Gastroesophageal sphincter (tissue), 4 donors: Measurements from ENCODE around the gene C1QL4. TPM values are rescaled to one million over a fixed set of nuclear protein-coding genes. Genes with fewer than 3 reads are reported as not detected.
A peak's percentile ranks its signal among the peaks of the same experiment; 100 is the strongest.

Source experiments
- ATAC-seq: fragments of 150-250 bp; one replicate; pipeline ENCODE4 v1.9.1; 2016; ENCODE audit warnings: mild to moderate bottlenecking, moderate library complexity
- H3K27ac ChIP-seq, 4 donors: fragments of 200-600 bp; sonication (generic) in 3 of 4; 1 replicate in 3 of 4; 2 replicates in 1 of 4; pipeline ENCODE4 v1.5.1; 2016 to 2019
- H3K27me3 ChIP-seq: fragments of 200-600 bp; sonication (generic); one replicate; pipeline ENCODE4 v1.5.1; 2019
- H3K36me3 ChIP-seq, 2 donors: fragments of 200-600 bp; sonication (generic); one replicate each; pipeline ENCODE4 v1.5.1; 2019; ENCODE audit warnings: control low read depth in 1 of 2
- H3K4me1 ChIP-seq, 3 donors: fragments of 200-600 bp; sonication (generic); 1 replicate in 2 of 3; 2 replicates in 1 of 3; pipeline ENCODE4 v1.5.1; 2016 to 2019; ENCODE audit warnings: control low read depth in 2 of 3
- H3K4me3 ChIP-seq, 2 donors: fragments of 200-600 bp; sonication (generic); one replicate each; pipeline ENCODE4 v1.5.1; 2019; ENCODE audit warnings: mild to moderate bottlenecking in 1 of 2, moderate library complexity in 1 of 2
- H3K9me3 ChIP-seq, 3 donors: fragments of 200-600 bp; sonication (generic); one replicate each; pipeline ENCODE4 v1.5.1; 2017 to 2019; ENCODE audit warnings: control low read depth in 2 of 3
- EP300 ChIP-seq: sonication (generic); formaldehyde crosslinking; IDR thresholded peaks from one replicate; pipeline ENCODE4 v1.6.1; 2017; ENCODE audit warnings: antibody characterized with exemption, mild to moderate bottlenecking
- POLR2A ChIP-seq, 2 donors: fragments of 450-650 bp; IDR thresholded peaks; one replicate each; pipeline ENCODE4 v1.6.1; 2017; ENCODE audit warnings: antibody characterized with exemption in 2 of 2, mild to moderate bottlenecking in 2 of 2, moderate library complexity in 1 of 2
- POLR2AphosphoS5 ChIP-seq: sonication (generic); formaldehyde crosslinking; IDR thresholded peaks from one replicate; pipeline ENCODE4 v1.6.1; 2017; ENCODE audit warnings: antibody characterized with exemption
- WGBS, 2 donors: methylation state at CpG; one replicate each; pipeline ENCODE4 v1.1.5; 2018; ENCODE audit warnings: low coverage in 1 of 2; 5-methylcytosine and 5-hydroxymethylcytosine counted together
- total RNA-seq, 4 donors: library from RNA; depleted of rRNA; stranded (reverse); fragments of >200 nt; gene quantifications; one replicate each; pipeline ENCODE4 v1.1.0, GENCODE V29; 2016
- TF ChIP-seq, protein P1 (sequence below), 4 experiments: fragments of 200-600 bp in 2 of 4; fragments of 450-650 bp in 2 of 4; sonication (generic) in 1 of 4; IDR thresholded peaks; one replicate each; pipeline ENCODE4 v1.5.1; 2017 to 2019; ENCODE audit warnings: antibody characterized with exemption in 4 of 4, mild to moderate bottlenecking in 2 of 4, moderate library complexity in 2 of 4

Gene C1QL4
- total RNA-seq, 4 donors from 2014 or later = not detected

GRCh38 chr12:49295082-49295936 lies 41.7 kb downstream of the C1QL4 start, which contains the start of gene PRPH:
Gene PRPH (plus strand): TSS chr12:49295147. CDS start chr12:49295201, 54 bp downstream.
- H3K27me3 ChIP-seq = peaks cover 62% of the 10 kb centered on the region
- TF ChIP-seq POLR2A (IDR thresholded peaks at IDR 0.05) (no peak), POLR2AphosphoS5 (no peak), EP300 (no peak)
- TF ChIP-seq, protein P1, sequence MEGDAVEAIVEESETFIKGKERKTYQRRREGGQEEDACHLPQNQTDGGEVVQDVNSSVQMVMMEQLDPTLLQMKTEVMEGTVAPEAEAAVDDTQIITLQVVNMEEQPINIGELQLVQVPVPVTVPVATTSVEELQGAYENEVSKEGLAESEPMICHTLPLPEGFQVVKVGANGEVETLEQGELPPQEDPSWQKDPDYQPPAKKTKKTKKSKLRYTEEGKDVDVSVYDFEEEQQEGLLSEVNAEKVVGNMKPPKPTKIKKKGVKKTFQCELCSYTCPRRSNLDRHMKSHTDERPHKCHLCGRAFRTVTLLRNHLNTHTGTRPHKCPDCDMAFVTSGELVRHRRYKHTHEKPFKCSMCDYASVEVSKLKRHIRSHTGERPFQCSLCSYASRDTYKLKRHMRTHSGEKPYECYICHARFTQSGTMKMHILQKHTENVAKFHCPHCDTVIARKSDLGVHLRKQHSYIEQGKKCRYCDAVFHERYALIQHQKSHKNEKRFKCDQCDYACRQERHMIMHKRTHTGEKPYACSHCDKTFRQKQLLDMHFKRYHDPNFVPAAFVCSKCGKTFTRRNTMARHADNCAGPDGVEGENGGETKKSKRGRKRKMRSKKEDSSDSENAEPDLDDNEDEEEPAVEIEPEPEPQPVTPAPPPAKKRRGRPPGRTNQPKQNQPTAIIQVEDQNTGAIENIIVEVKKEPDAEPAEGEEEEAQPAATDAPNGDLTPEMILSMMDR (IDR thresholded peaks at IDR 0.05) = no peak
- H3K4me1 ChIP-seq = peaks cover 0 to 46% (median 23%) of the 10 kb centered on the region in 3 donors
- WGBS, 2 donors = 31% methylated on average over 19 of the region's 82 CpGs; no CpG with 5 or more reads in 1 of the 2 donors
- ATAC-seq = no peak
- H3K36me3 ChIP-seq = no peaks in the 10 kb centered on the region
- peak within 1 kb of the TSS in 1 of 2 donors; percentile 8 for H3K4me3 ChIP-seq
- H3K27ac ChIP-seq = no peak within 1 kb of the TSS
- no peaks in the 10 kb centered on the region for H3K9me3 ChIP-seq

- no peak for ATAC-seq
- Histone ChIP-seq H3K27ac (no peak overlapping the region), H3K36me3 (no peaks in the 10 kb centered on the region), H3K9me3 (no peaks in the 10 kb centered on the region), H3K27me3 (peaks cover 56% of the 10 kb centered on the region), H3K4me1 (peaks cover 0 to 46% (median 23%) of the 10 kb centered on the region in 3 donors), H3K4me3 (no peak overlapping the region)
- WGBS, 2 donors = 89% methylated on average over 1 of the region's 5 CpGs; no CpG with 5 or more reads in 1 of the 2 donors
- TF ChIP-seq, protein P1 (IDR thresholded peaks at IDR 0.05) = no peak
- TF ChIP-seq EP300 = no peak
- TF ChIP-seq POLR2A (IDR thresholded peaks at IDR 0.05) = no peak
- TF ChIP-seq POLR2AphosphoS5 = no peak
These were observed 42.2 kb downstream of the C1QL4 start for GRCh38 chr12:49294804-49295081.

GRCh38 chr12:49294086-49294803 lies 42.7 kb downstream of the C1QL4 start:
- H3K27me3 ChIP-seq = peaks cover 56% of the 10 kb centered on the region

DNA sequence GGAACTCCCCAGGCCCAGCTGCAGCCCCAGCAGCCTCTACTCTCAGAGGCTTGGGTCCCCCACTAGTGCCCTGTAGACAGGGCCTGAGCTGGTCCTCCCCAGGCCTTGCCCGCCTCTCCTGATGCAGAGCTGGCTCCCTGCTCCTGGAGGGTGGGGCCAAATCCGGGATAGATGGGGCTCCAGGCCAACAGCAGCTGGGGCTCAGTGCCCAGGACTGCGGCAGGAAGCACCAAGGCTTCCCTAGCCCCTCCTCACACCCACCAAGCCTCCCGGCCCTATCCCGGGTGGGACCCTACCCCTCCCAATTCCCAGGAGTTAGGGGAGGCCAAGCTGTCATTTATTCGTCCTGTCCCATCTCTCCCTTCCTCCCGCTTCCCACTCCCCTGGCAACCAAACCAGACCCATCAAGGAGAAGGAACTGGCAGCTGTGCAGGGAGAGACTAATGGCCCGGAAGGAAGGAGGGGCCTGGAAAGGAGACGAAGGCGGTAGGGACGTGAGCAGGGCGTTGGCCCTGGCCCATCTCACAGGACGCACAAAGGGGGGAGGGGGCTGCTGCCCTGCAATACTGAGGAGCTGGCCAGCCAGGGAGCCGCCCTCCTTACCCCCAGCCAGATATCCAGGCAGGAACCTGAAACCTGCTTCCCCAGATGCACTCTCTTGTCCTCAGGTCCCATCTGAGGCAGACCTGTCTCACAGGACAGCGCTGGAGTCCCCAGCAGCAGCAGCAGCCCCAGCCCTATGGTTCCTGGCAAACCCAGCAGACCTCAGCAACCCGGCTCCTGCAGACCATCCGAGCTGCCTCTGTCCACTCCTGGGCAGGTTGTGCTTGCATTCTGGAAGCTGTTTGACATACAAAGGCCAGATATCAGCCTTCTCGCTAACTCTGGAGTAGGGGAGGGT lies 43.7 kb downstream of the C1QL4 start:
- Histone ChIP-seq H3K36me3 (no peaks in the 10 kb centered on the region), H3K9me3 (no peaks in the 10 kb centered on the region), H3K4me3 (peak overlapping the region in 1 of 2 donors; percentile 20), H3K4me1 (peaks cover 0 to 45% (median 23%) of the 10 kb centered on the region in 3 donors), H3K27me3 (peaks cover 54% of the 10 kb centered on the region), H3K27ac (peak overlapping the region in 2 of 4 donors; percentile 14 to 28)
- WGBS, 2 donors = 29 to 41% methylated on average over 5 to 8 of the region's 18 CpGs
- TF ChIP-seq, protein P1 (IDR thresholded peaks at IDR 0.05) = no peak
- no peak for TF ChIP-seq POLR2A (IDR thresholded peaks at IDR 0.05)
- TF ChIP-seq POLR2AphosphoS5 = no peak
- TF ChIP-seq EP300 = no peak
- peak; percentile 49 for ATAC-seq

More at GRCh38 chr12:49294086-49294803, 42.7 kb downstream of the C1QL4 start:
- H3K4me3 ChIP-seq = no peak overlapping the region
- H3K27ac ChIP-seq = no peak overlapping the region
- no peaks in the 10 kb centered on the region for H3K36me3 ChIP-seq
- WGBS, 2 donors = 95% methylated on average over 4 of the region's 8 CpGs; no CpG with 5 or more reads in 1 of the 2 donors
- peaks cover 0 to 46% (median 23%) of the 10 kb centered on the region in 3 donors for H3K4me1 ChIP-seq
- H3K9me3 ChIP-seq = no peaks in the 10 kb centered on the region
- ATAC-seq = no peak
- TF ChIP-seq POLR2A (IDR thresholded peaks at IDR 0.05) = no peak
- no peak for TF ChIP-seq EP300
- TF ChIP-seq POLR2AphosphoS5 = no peak
